SU-DHL-6 (cell line): ENCODE measurements around the gene B4GALNT4.

Experiments
- H2AFZ ChIP-seq: fragments of 200-600 bp; sonication (generic); 2 replicates; pipeline ENCODE4 v1.6.1; 2014; ENCODE audit warnings: low read depth, mild to moderate bottlenecking, moderate library complexity, mixed read lengths, antibody characterized with exemption, low read length; ENCODE audit not compliant: severe bottlenecking
- H3F3A ChIP-seq: fragments of 200-600 bp; shearing (Covaris generic); 2 replicates; pipeline ENCODE4 v1.6.0; 2016; ENCODE audit warnings: antibody characterized with exemption, mild to moderate bottlenecking; ENCODE audit not compliant: insufficient read depth
- H3K27ac ChIP-seq: fragments of 200-600 bp; sonication (generic); 2 replicates; pipeline ENCODE4 v1.5.1; 2016; ENCODE audit warnings: low read depth, mild to moderate bottlenecking, low read length, moderate library complexity, mixed read lengths
- H3K27me3 ChIP-seq: fragments of 200-600 bp; sonication (generic), shearing (Covaris generic); 2 replicates; pipeline ENCODE4 v1.6.0; 2014; ENCODE audit warnings: mild to moderate bottlenecking, low read length
- H3K36me3 ChIP-seq: fragments of 200-600 bp; sonication (generic); 2 replicates; pipeline ENCODE4 v1.6.1; 2014; ENCODE audit warnings: mild to moderate bottlenecking, low read length, mixed read lengths
- H3K4me2 ChIP-seq: fragments of 300-600, 200-600 bp; shearing (Covaris generic), sonication (generic); 2 replicates; pipeline ENCODE4 v1.6.0; 2014; ENCODE audit warnings: low read length, low read depth, mild to moderate bottlenecking; ENCODE audit not compliant: poor library complexity, severe bottlenecking
- H3K4me3 ChIP-seq: fragments of 200-600 bp; sonication (generic); 2 replicates; pipeline ENCODE4 v1.5.1; 2014; ENCODE audit warnings: antibody characterized with exemption, low read length, mild to moderate bottlenecking, mixed read lengths; ENCODE audit not compliant: insufficient read depth, poor library complexity, severe bottlenecking
- H3K79me2 ChIP-seq: fragments of 200-600 bp; sonication (generic); 2 replicates; pipeline ENCODE4 v1.6.1; 2014; ENCODE audit warnings: mild to moderate bottlenecking, low read length, moderate library complexity; ENCODE audit not compliant: insufficient read depth
- H3K9ac ChIP-seq: fragments of 200-600 bp; sonication (generic); 2 replicates; pipeline ENCODE4 v1.7.0; 2014; ENCODE audit warnings: mild to moderate bottlenecking, low read length
- H3K9me2 ChIP-seq: fragments of 200-600 bp; sonication (generic); replicated peaks from 2 replicates; pipeline ENCODE4 v1.6.1; 2014; ENCODE audit warnings: low read length; ENCODE audit not compliant: insufficient read depth
- H3K9me3 ChIP-seq: fragments of 200-600 bp; sonication (generic); 2 replicates; pipeline ENCODE4 v1.6.1; 2014; ENCODE audit warnings: low read length, mixed read lengths; ENCODE audit not compliant: insufficient read depth
- H4K20me1 ChIP-seq: fragments of 200-600 bp; sonication (generic); 2 replicates; pipeline ENCODE4 v1.6.1; 2014; ENCODE audit warnings: low read depth, mild to moderate bottlenecking, antibody characterized with exemption, low read length, moderate library complexity, mixed read lengths
- CTCF ChIP-seq: fragments of 200-600 bp; sonication (generic); IDR thresholded peaks from one replicate; pipeline ENCODE4 v1.5.1; 2017; ENCODE audit warnings: antibody characterized with exemption, mild to moderate bottlenecking, low read length, moderate library complexity; ENCODE audit not compliant: insufficient read depth, poor library complexity, severe bottlenecking
- EZH2phosphoT487 ChIP-seq: fragments of 200-600 bp; sonication (generic), shearing (Covaris generic); conservative IDR thresholded peaks from 2 replicates; pipeline ENCODE4 v1.6.1; 2018; ENCODE audit warnings: mild to moderate bottlenecking, antibody characterized with exemption, low read length, moderate library complexity, mixed read lengths

Gene B4GALNT4

GRCh38 chr11:350723-351255 is 18.5 kb upstream of the B4GALNT4 start:
- peaks cover 16% of the 10 kb centered on the region for H3F3A ChIP-seq
- H3K79me2 ChIP-seq, result no peaks in the 10 kb centered on the region
- H3K27ac ChIP-seq, result no peak overlapping the region
- no peaks in the 10 kb centered on the region for H3K9me2 ChIP-seq
- no peaks in the 10 kb centered on the region for H3K27me3 ChIP-seq
- no peak overlapping the region for H3K9ac ChIP-seq
- no peak overlapping the region for H3K4me3 ChIP-seq
- H3K4me2 ChIP-seq, result no peak overlapping the region
- H3K9me3 ChIP-seq, result no peaks in the 10 kb centered on the region
- no peaks in the 10 kb centered on the region for H3K36me3 ChIP-seq
- H4K20me1 ChIP-seq, result no peaks in the 10 kb centered on the region
- TF ChIP-seq CTCF, result no peak
- TF ChIP-seq EZH2phosphoT487, result no peak
- H2AFZ ChIP-seq, result no peak overlapping the region

- H3F3A ChIP-seq, result peaks cover 16% of the 10 kb centered on the region
- H3K36me3 ChIP-seq, result no peaks in the 10 kb centered on the region
- H3K9ac ChIP-seq, result no peak overlapping the region
- peaks cover under 1% of the 10 kb centered on the region; the same call in 1 of the 2 replicates for H3K9me3 ChIP-seq
- H3K9me2 ChIP-seq, result no peaks in the 10 kb centered on the region
- no peak overlapping the region for H3K4me3 ChIP-seq
- H3K27ac ChIP-seq, result no peak overlapping the region
- TF ChIP-seq EZH2phosphoT487 (no peak), CTCF (no peak)
- no peaks in the 10 kb centered on the region for H3K27me3 ChIP-seq
- H4K20me1 ChIP-seq, result no peaks in the 10 kb centered on the region
- no peak overlapping the region for H3K4me2 ChIP-seq
- no peak overlapping the region for H2AFZ ChIP-seq
- no peaks in the 10 kb centered on the region for H3K79me2 ChIP-seq
Observed at GRCh38 chr11:351411-351810, 17.9 kb upstream of the B4GALNT4 start.

- TF ChIP-seq CTCF (no peak), EZH2phosphoT487 (no peak)
- H3F3A ChIP-seq, result peaks cover 16% of the 10 kb centered on the region
- peaks cover 4% of the 10 kb centered on the region; the same call in 1 of the 2 replicates for H3K9me3 ChIP-seq
- H4K20me1 ChIP-seq, result no peaks in the 10 kb centered on the region
- no peak overlapping the region for H2AFZ ChIP-seq
- no peak overlapping the region for H3K9ac ChIP-seq
- no peaks in the 10 kb centered on the region for H3K36me3 ChIP-seq
- no peak overlapping the region for H3K4me2 ChIP-seq
- H3K4me3 ChIP-seq, result no peak overlapping the region
- no peak overlapping the region for H3K27ac ChIP-seq
- H3K9me2 ChIP-seq, result no peaks in the 10 kb centered on the region
- H3K27me3 ChIP-seq, result no peaks in the 10 kb centered on the region
- no peaks in the 10 kb centered on the region for H3K79me2 ChIP-seq
Observed at GRCh38 chr11:352456-353031, 16.8 kb upstream of the B4GALNT4 start.
